GM19099 (cell line): ENCODE data around the gene APPBP2.

Experiments
- POLR2A ChIP-seq: IDR thresholded peaks from 3 replicates; pipeline ENCODE4 v1.6.1; 2011; ENCODE audit warnings: low read depth; ENCODE audit not compliant: insufficient read length; ENCODE audit errors: extremely low read depth

APPBP2 gene

DNA sequence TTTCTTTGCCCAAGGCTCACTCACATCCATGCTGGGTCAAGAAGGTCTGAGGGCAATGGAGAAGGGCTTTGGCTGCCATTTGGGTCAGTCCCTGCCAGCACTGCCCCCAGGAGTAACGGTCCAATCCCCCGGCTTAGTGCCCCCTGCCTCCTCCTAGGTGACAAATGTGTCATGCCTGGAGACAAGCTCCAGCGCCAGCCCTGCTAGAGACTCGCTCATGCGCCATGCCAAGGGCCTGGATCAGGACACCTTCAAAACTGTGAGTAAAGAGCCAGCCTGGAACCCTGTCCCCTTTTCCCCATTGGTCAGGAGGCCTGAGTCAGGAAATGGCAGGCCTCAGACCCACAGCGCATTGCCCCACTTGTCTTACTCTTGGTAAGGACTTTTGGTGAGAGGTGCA is 100.4 kb downstream of the APPBP2 start:
- TF ChIP-seq POLR2A, result no peak

DNA sequence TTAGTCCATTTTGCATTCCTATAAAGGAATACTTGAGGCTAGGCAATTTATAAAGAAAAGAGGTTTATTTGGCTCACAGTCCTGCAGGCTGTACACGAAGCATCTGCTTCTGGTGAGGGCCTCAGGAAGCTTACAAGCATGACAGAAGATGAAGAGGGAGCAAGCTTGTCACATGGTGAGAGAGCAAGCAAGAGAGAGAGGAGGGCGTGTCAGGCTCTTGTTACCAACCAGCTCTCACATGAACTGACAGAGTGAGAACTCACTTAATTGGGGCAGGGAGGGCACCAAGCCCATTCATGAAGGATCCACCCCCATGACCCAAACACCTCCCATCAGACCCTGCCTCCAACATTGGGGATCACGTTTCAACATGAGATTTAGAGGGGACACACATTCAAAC is 102.2 kb downstream of the APPBP2 start:
- no peak for TF ChIP-seq POLR2A

DNA sequence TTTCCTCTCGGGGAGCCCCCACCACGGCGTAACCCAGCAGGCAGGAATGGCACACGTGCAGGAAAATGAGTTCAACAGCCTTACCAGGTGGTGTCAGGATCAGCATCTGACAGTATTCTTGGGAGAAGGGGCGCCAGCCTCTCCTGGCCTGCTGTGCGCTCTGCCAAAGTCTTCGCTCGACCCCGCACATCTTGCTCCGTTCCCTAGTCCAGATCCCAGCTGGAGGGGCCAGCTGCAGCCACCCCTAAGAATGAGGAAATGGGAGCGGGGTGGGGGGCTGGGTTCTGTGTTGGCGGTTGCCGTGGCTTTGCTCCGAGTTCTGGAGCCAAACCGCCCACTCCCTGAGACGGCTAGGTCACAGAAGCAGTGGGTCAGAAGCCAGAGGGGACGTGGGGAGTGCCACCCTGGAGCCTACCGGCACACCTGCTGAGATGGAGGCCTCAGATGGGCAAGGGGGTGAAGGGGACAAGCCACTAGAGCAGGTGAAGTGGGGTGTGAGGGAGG is 103.8 kb downstream of the APPBP2 start, which contains the start of gene CHCT1:
Gene CHCT1 (plus strand): TSS at position 328 of the 504 bp plus-strand sequence. CDS start 104 bp downstream, at position 432.
- TF ChIP-seq POLR2A, result no peak

DNA sequence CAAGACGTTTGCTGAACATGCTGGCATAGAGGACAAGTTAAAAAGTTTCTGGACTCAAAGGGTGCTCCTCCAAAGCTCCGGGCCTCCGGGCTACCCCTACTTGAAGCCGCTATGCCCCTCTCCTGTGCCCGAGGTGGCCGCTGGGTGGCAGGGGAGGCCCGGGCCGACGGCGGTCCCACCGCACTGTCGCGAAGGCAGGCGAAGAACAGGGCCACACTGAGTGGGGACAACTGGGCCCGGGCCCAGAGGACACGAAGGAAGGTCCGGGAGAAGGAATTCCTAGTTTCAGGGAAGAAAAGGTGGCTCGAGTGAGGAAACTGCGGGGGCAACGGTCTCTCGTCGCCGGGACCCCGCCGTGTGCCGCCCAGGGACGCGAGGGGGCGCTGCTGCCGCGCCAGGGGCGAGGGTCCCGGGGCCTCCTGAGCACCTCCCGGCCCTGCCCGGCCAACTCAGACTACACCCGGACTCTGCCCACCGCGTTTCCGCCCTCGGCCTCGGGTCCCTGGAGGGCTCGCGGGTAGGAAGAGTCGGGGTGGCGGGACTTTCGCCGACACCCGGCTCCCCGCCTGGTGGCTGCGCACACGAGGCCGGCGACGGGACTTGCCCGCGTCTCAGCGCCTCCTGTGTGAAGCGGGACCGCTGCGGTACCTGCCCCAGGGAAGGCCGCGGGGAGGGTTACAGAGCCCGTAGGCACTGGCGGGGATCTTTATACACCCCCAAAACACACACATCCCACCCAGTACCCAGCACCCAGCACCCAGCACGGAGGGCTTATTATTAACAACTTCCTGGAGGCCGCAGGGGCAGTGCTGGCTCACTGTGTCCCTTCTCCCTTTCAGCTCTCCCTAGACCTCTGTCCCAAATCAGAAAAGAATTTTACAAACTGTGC is 104.5 kb downstream of the APPBP2 start:
- peak; percentile 29 for TF ChIP-seq POLR2A

DNA sequence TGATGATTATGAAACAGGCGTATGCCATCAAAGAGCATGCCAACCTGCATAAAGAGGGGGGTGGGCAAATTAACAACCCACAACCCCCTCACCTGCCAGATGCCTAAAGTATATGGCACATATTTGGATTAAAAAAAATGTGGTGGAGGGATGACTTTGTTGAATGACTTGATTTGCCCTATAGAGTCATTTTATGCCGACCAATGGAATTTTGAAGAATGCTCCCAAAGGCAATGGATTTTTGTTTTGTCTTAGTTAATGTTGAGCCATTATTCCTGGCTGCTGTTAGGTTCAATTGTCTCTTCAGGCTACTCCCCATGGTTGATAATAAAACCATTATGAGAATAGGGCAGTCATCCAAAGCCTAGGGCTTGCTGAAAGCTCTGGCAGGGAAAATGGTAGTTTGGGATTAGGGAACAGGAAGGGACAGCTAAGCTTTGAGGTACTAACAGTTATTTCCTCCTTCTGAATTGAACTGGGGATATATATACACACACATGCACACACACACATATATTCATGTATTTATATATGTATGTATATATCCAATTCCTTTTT is 109.6 kb downstream of the APPBP2 start:
- no peak for TF ChIP-seq POLR2A

DNA sequence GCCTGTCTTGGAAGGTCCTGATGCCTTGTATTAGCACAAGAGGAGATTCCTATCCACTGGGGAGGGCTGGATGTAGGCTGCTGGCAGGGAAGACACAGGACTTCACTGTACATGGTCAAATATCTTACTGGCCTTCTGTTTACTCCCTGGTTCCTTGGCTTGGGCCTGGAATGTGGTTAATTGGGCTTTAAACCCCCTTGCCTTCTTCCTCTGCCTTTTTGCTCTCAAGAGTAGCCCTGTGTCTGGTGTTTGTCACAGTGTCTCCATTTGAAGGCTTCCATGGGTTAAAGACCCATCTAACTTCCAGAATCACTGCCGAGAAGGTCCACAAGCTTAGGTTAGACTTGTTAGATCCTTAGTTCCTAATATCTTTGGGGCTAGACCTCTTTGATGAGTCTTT is 110.9 kb downstream of the APPBP2 start:
- TF ChIP-seq POLR2A, result no peak

DNA sequence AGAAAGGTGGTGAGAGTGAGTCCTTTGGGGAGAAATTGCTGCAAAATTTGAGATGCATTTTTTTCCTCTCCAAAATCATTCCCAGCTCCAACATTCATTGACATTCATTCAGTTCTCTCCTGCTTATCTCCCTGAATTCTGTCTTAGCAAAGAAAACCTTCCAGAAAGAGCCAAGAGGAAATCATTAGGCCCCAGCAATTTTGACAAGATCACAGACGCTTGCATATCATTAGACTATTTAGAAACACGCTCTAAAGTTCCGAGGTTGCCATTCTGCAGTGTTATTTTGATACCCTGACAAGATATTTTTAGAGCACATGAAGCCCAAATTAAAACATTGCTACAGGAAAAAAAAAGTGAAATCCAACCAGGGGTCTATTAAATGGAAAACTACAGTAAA is 113.3 kb downstream of the APPBP2 start:
- no peak for TF ChIP-seq POLR2A

DNA sequence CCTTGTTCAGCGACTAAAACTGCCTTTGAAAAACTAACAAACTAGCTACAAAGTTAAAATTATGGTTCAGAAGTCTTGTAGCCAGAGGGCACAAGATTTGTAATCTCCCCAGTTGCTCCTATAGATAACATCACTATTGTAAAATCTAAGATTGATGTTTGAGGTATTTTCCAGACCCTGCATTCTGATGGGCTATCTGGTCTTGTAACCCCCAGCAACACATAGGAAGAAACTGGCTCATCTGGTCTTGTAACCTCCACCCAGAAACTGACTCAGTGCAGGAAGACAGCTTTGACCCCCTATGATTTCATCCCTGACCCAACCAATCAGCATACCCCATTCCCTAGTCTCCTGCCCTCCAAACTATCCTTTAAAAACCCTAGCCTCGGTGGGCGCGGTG is 116.0 kb downstream of the APPBP2 start:
- no peak for TF ChIP-seq POLR2A

DNA sequence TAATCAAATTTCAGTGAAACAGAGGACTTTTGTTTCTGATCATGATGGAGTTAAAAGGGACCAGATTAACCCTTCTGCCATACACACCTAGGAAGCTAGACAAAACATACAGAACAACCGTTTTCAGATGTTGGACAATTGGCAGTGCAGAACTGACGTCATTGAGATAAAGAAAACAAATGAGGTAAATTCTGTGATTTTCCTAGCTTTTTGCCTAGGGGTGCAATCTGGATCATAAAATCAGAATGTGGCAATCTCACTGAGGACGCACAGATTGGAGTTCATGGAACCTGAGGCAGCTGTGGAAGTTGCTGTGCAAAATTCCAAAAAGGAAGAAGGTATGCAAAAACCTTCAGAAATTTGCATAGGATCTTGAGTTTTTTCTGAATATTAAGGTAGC is 119.2 kb downstream of the APPBP2 start:
- no peak for TF ChIP-seq POLR2A

DNA sequence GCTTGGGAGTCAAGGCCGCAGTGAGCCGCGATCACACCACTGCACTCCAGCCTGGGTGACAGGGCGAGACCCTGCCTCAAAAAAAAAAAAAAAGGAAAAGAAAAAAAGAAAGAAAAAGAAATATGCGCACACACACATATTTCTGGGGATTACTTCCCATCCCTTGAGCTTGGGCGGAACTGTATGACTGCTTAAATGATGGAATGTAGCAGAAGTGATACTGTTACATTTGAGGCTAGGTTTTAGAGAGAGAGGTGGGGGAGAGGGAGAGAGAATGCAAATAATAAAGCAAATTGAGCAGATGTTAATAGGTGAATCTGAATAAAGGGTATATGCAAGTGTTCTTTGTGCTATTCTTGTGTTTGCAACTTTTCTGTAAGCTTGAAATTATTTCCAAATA is 122.1 kb downstream of the APPBP2 start:
- TF ChIP-seq POLR2A, result no peak

DNA sequence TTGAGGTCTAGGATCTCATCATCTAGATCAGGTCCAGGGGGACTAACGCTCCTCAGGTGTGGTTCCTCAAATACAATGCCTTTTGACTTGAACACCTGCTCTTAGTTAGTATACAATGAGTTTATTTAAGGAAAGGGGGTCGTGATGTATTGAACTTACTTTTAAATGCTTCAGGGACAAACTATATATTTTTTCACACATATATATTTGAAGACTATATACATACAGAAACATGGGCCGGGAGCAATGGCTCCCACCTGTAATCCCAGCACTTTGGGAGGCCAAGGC is 122.6 kb downstream of the APPBP2 start:
- TF ChIP-seq POLR2A, result no peak

DNA sequence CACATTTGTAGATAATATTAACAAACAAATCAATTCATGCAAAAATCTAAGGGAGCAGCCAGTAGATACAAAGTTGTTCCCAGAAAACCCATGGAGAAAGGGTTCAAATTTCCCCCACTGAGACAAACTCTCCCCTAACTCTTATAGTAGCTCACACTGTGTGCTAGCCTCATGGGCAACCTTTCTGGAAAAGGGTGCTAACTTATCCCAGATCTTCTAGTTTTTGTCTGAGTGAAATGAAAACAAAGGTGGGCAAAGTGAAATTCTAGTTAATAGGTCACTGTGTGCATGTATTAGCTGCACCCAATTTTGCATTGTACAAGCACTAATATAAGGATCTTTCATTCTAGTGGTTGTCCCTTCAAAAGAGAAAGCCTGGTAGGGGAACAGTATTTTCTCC is 124.2 kb downstream of the APPBP2 start:
- no peak for TF ChIP-seq POLR2A

DNA sequence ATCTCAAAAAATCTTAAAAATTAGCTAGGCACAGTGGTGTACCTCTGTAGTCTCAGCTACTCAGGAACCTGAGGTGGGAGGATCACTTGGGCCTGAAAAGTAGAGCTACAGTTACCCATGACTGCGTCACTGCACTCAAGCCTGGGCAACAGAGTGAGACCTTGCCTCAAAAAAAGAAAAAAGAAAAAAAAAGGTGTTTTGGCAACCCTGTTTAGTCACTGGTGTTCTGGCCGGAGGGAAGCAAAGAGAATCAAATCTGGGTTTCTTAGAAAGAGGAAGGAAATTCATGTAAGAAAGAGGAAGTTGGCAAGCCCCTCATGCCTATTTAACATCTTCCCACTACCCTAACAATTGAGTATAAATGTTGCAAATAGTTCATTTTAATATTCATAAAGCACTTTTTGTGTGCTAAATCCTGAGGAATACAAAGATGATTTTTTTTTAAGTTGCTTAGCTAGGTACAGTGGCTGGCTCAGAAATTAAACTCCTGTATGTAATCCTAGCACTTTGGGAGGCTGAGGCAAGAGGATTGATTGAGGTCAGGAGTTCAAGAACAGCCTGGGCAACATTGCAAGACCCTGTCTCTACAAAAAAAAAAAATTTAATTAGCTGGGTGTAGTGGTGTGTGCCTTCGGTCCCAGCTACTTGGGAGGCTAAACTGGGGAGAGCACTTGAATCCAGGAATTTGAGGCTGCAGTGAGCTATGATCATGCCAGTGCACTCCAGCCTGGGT is 127.6 kb downstream of the APPBP2 start:
- no peak for TF ChIP-seq POLR2A

DNA sequence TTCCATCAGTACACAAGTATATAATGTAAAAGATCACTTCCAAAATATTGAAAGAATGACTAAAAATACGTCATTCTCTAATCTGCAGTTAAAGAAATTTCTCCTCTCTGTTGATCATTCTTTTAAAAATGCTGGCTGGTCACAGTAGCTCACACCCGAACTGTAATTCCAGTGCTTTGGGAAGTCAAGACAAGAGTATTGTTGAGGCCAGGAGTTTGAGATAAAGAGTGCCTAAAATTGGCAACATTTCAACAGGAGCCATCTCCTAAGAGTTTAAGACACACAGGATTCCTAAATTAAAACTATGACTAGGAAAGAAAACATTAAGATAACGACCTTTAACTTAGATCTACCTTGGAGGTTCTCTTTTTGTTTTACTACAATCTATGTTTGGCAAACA is 129.6 kb downstream of the APPBP2 start:
- no peak for TF ChIP-seq POLR2A

DNA sequence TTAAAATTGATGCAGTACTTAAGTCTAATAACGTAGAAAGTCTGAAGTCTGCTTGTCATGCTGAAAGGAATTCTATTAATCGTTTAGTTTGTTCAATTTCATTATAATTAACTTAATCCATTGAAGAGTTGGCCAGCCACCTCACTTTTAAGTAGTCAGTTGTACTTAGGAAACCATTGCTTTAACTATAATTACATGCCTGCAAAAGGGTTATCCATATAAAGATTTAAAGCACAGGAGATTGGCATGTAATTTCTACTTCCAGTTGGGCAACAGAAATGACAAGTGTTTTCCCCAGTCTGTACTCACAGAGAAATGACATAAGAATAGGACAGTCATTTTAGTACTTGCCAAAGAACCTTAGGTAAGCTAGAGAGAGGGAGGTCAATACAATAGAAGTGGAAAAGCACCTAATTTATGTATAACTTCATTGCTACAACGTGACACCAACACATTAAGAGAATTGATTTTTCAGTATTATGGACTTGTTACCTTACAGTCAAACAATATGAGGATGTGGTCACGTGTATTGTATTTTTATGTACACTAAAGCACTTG is 130.5 kb downstream of the APPBP2 start:
- TF ChIP-seq POLR2A, result no peak
